H9 (cell line): ENCODE data around the gene JMJD1C. TPM values are rescaled to one million over a fixed set of nuclear protein-coding genes. Genes with fewer than 3 reads are reported as not detected.

ENCODE experiments used
- DNase-seq: peaks from one replicate; pipeline ENCODE4 v3.0.0-alpha.2; 2017
- H2AFZ ChIP-seq: one replicate; pipeline ENCODE4 v1.6.1; 2013; ENCODE audit warnings: mild to moderate bottlenecking, low read length, control low read depth, moderate library complexity
- H2AK5ac ChIP-seq: 2 replicates; pipeline ENCODE4 v1.6.1; 2013; ENCODE audit warnings: low read length, control low read depth, mixed read lengths; ENCODE audit not compliant: insufficient read length
- H2BK120ac ChIP-seq: one replicate; pipeline ENCODE4 v1.6.1; 2013; ENCODE audit warnings: low read depth, mild to moderate bottlenecking, low read length, control low read depth, inconsistent platforms; ENCODE audit not compliant: poor library complexity, severe bottlenecking
- H2BK12ac ChIP-seq: 2 replicates; pipeline ENCODE4 v1.6.1; 2013; ENCODE audit warnings: low read length, control low read depth, mixed read lengths, low read depth; ENCODE audit not compliant: insufficient read length
- H2BK15ac ChIP-seq: 2 replicates; pipeline ENCODE4 v1.6.1; 2013; ENCODE audit warnings: low read depth, low read length, control low read depth
- H2BK20ac ChIP-seq: one replicate; pipeline ENCODE4 v1.6.1; 2013; ENCODE audit warnings: low read depth, mild to moderate bottlenecking, low read length, control low read depth, inconsistent platforms; ENCODE audit not compliant: poor library complexity, severe bottlenecking
- H2BK5ac ChIP-seq: 2 replicates; pipeline ENCODE4 v1.6.1; 2013; ENCODE audit warnings: low read length, control low read depth, mixed read lengths; ENCODE audit not compliant: insufficient read length
- H3K14ac ChIP-seq: 2 replicates; pipeline ENCODE4 v1.6.1; 2013; ENCODE audit warnings: low read length, control low read depth; ENCODE audit not compliant: insufficient read depth
- H3K18ac ChIP-seq: 2 replicates; pipeline ENCODE4 v1.6.1; 2013; ENCODE audit warnings: low read depth, mild to moderate bottlenecking, mixed read lengths, low read length, control low read depth; ENCODE audit not compliant: insufficient read length
- H3K23ac ChIP-seq: 2 replicates; pipeline ENCODE4 v1.6.1; 2013; ENCODE audit warnings: low read length, control low read depth, mixed read lengths, low read depth; ENCODE audit not compliant: insufficient read length
- H3K23me2 ChIP-seq: 2 replicates; pipeline ENCODE4 v1.6.1; 2013; ENCODE audit warnings: low read depth, mild to moderate bottlenecking, mixed read lengths, low read length, control low read depth; ENCODE audit not compliant: insufficient read length, poor library complexity, severe bottlenecking
- H3K27ac ChIP-seq: 2 replicates; pipeline ENCODE4 v1.5.1; 2013; ENCODE audit warnings: low read length, control low read depth, mixed read lengths, low read depth; ENCODE audit not compliant: insufficient read length
- H3K27me3 ChIP-seq: 2 replicates; pipeline ENCODE4 v1.6.1; 2013; ENCODE audit warnings: low read length, control low read depth, inconsistent platforms; ENCODE audit not compliant: insufficient read depth
- H3K4ac ChIP-seq: 2 replicates; pipeline ENCODE4 v1.6.1; 2013; ENCODE audit warnings: low read depth, mild to moderate bottlenecking, control low read depth, inconsistent platforms, low read length, moderate library complexity
- H3K4me1 ChIP-seq: 2 replicates; pipeline ENCODE4 v1.6.1; 2013; ENCODE audit warnings: low read length, control low read depth, inconsistent platforms; ENCODE audit not compliant: insufficient read depth
- H3K4me2 ChIP-seq: 2 replicates; pipeline ENCODE4 v1.6.1; 2013; ENCODE audit warnings: low read length, control low read depth, mixed read lengths; ENCODE audit not compliant: insufficient read length, insufficient read depth
- H3K56ac ChIP-seq: 2 replicates; pipeline ENCODE4 v1.6.1; 2013; ENCODE audit warnings: low read depth, mild to moderate bottlenecking, mixed read lengths, low read length, control low read depth; ENCODE audit not compliant: insufficient read length
- H3K79me1 ChIP-seq: 2 replicates; pipeline ENCODE4 v1.6.1; 2013; ENCODE audit warnings: low read depth, mild to moderate bottlenecking, moderate library complexity, low read length, control low read depth, inconsistent platforms; ENCODE audit not compliant: insufficient read depth, poor library complexity, severe bottlenecking
- H3K79me2 ChIP-seq: 2 replicates; pipeline ENCODE4 v1.6.1; 2013; ENCODE audit warnings: low read length, control low read depth, inconsistent platforms; ENCODE audit not compliant: insufficient read depth
- H3K9ac ChIP-seq: 2 replicates; pipeline ENCODE4 v1.6.1; 2013; ENCODE audit warnings: low read length, control low read depth, mixed read lengths; ENCODE audit not compliant: insufficient read length; ENCODE audit errors: extremely low read depth
- H3K9me3 ChIP-seq: one replicate; pipeline ENCODE4 v1.6.1; 2013; ENCODE audit warnings: low read depth, low read length, inconsistent platforms; ENCODE audit not compliant: control insufficient read depth
- H3T11ph ChIP-seq: one replicate; pipeline ENCODE4 v1.6.1; 2013; ENCODE audit warnings: mild to moderate bottlenecking, low read length, control low read depth, inconsistent platforms
- H4K20me1 ChIP-seq: one replicate; pipeline ENCODE4 v1.6.1; 2013; ENCODE audit not compliant: control insufficient read depth, insufficient read length, insufficient read depth
- H4K5ac ChIP-seq: 2 replicates; pipeline ENCODE4 v1.6.1; 2013; ENCODE audit warnings: low read depth, mild to moderate bottlenecking, mixed read lengths, low read length, control low read depth; ENCODE audit not compliant: insufficient read length
- H4K8ac ChIP-seq: replicated peaks from 2 replicates; pipeline ENCODE4 v1.6.1; 2013; ENCODE audit warnings: low read length, control low read depth, mixed read lengths, low read depth; ENCODE audit not compliant: insufficient read length
- H4K91ac ChIP-seq: 2 replicates; pipeline ENCODE4 v1.6.1; 2013; ENCODE audit warnings: low read depth, mild to moderate bottlenecking, moderate library complexity, mixed read lengths, low read length, control low read depth; ENCODE audit not compliant: insufficient read length
- H3K27ac Mint-ChIP-seq, 3 experiments: 2 replicates in 2 of 3; 3 replicates in 1 of 3; pipeline ENCODE4 v1.8.0; 2020 to 2021; ENCODE audit warnings: mixed read lengths in 3 of 3, mild to moderate bottlenecking in 1 of 3, moderate library complexity in 1 of 3
- H3K27me3 Mint-ChIP-seq: 2 replicates; pipeline ENCODE4 v1.8.0; 2021; ENCODE audit warnings: low read depth, mild to moderate bottlenecking, moderate library complexity, mixed read lengths
- H3K36me3 Mint-ChIP-seq, 3 experiments: 2 replicates in 2 of 3; 3 replicates in 1 of 3; pipeline ENCODE4 v1.8.0; 2020 to 2021; ENCODE audit warnings: low read depth in 3 of 3, mixed read lengths in 3 of 3; ENCODE audit not compliant: insufficient read depth in 1 of 3
- H3K4me1 Mint-ChIP-seq, 2 experiments: 2 replicates each; pipeline ENCODE4 v1.8.0; 2020; ENCODE audit warnings: mixed read lengths in 2 of 2
- H3K4me3 Mint-ChIP-seq, 2 experiments: 2 replicates in 1 of 2; 3 replicates in 1 of 2; pipeline ENCODE4 v1.8.0; 2020 to 2021; ENCODE audit warnings: mild to moderate bottlenecking in 2 of 2, mixed read lengths in 2 of 2, moderate library complexity in 1 of 2
- H3K9me3 Mint-ChIP-seq, 2 experiments: 2 replicates in 1 of 2; 3 replicates in 1 of 2; pipeline ENCODE4 v1.8.0; 2020; ENCODE audit warnings: mild to moderate bottlenecking in 2 of 2, mixed read lengths in 2 of 2, moderate library complexity in 1 of 2
- CTCF ChIP-seq: fragments of 200-600 bp; sonication (generic); conservative IDR thresholded peaks from 3 replicates; pipeline ENCODE4 v1.8.0; 2021; ENCODE audit warnings: antibody characterized with exemption, mild to moderate bottlenecking
- WGBS: extraction: QIAGEN DNeasy Blood & Tissue Kit; methylation state at CpG from one replicate; pipeline ENCODE4 v1.1.7; 2013; ENCODE audit warnings: missing lambda C conversion rate, low lambda C conversion rate, mixed read lengths; ENCODE audit not compliant: insufficient read length; ENCODE audit errors: extremely low coverage; 5-methylcytosine and 5-hydroxymethylcytosine counted together
- total RNA-seq: library from RNA; stranded (reverse); gene quantifications from 2 replicates; pipeline ENCODE4 v1.2.1, GENCODE V29; 2021

JMJD1C gene
- total RNA-seq, 1 experiment from 2014 or later: 200 TPM

DNA sequence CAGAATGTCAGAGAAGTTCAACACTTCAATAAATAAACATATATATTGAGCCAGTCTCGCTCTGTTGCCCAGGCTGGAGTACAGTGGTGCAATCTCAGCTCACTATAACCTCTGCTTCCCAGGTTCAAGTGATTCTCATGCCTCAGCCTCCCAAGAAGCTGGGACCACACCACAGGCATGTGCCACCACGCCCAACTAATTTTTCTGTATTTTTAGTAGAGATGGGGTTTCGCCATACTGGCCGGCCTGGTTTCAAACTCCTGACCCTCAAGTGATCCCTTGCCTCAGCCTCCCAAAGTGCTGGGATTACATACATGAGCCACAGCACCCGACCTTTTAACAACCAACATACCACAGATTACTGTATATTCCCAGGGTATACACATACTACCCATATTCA lies 134.2 kb downstream of the JMJD1C start:
- no peak overlapping the region for H3K23ac ChIP-seq
- no peak overlapping the region for H4K5ac ChIP-seq
- no peaks in the 10 kb centered on the region for H4K20me1 ChIP-seq
- no peak overlapping the region for H2BK20ac ChIP-seq
- H3K4me2 ChIP-seq: no peak overlapping the region
- peaks cover 2% of the 10 kb centered on the region for H3K79me1 ChIP-seq
- H2BK15ac ChIP-seq: no peak overlapping the region
- Mint-ChIP-seq H3K9me3 (no peaks in the 10 kb centered on the region), H3K27me3 (no peaks in the 10 kb centered on the region), H3K27ac (no peak overlapping the region), H3K36me3 (no peaks in the 10 kb centered on the region), H3K4me3 (no peak overlapping the region), H3K4me1 (peaks cover 0 to 5% of the 10 kb centered on the region in 2 experiments; a peak in 1 of 4 replicates)
- no peak overlapping the region for H3K27ac ChIP-seq
- no peak overlapping the region for H3K14ac ChIP-seq
- H2BK12ac ChIP-seq: no peak overlapping the region
- no peaks in the 10 kb centered on the region for H3K79me2 ChIP-seq
- no peak overlapping the region for H3K4ac ChIP-seq
- TF ChIP-seq CTCF: no peak
- H3K23me2 ChIP-seq: no peaks in the 10 kb centered on the region
- no peak overlapping the region for H2AFZ ChIP-seq
- H3K18ac ChIP-seq: no peak overlapping the region
- no CpG with 5 or more reads among the region's 5 CpGs for WGBS
- no peak overlapping the region for H3K9ac ChIP-seq
- H3K4me1 ChIP-seq: no peaks in the 10 kb centered on the region
- no peak overlapping the region for H2BK5ac ChIP-seq
- no peak overlapping the region for H2BK120ac ChIP-seq
- DNase-seq: no peak
- no peak overlapping the region for H4K8ac ChIP-seq
- no peaks in the 10 kb centered on the region for H3K9me3 ChIP-seq
- no peak overlapping the region for H3T11ph ChIP-seq
- H3K27me3 ChIP-seq: no peaks in the 10 kb centered on the region
- H3K56ac ChIP-seq: no peak overlapping the region
- H2AK5ac ChIP-seq: no peak overlapping the region
- no peak overlapping the region for H4K91ac ChIP-seq
